ENCODE data around the gene AKIP1. TPM values are rescaled to one million over a fixed set of nuclear protein-coding genes. Genes with fewer than 3 reads are reported as not detected.

AKIP1 gene
- total and polyA plus RNA-seq, 2 of the 8 experiments (the other 6 are each of a cell fraction or from before 2014, with no cell fraction given): 17.8 to 29.6 TPM

DNA sequence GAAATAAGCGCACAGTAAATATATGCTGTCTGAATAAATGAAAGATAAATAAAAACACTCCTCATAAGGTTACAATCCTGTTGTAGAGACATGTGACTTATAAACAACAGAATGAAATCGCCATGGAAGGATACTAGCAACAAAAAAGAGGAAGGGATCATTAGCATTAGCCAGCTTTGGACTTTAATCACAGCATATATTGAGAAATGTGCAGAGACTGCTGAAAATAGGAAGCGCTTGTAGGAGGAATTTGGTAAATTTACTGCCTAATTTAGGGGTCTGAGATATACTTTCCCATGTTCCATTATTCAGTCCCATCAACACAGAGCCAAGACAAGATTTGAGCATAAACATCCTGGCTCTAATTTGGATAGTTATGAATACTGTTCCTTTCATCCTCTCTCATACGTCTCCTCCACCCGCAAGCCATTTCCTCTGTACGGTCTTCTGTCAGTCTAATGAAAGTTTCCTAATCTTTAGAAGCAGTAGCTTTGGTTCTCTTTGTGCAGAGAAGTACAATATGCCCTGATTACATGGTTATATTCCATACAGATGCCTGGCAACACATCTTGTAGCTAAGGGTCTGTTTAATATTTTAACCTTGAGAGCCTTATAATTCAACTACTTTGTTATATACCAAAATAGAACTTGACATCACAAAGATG lies 37.1 kb upstream of the AKIP1 start (continued):
- TF ChIP-seq CTBP2 (IDR thresholded peaks at IDR 0.05; ENCODE audit: borderline replicate concordance, insufficient read depth, insufficient read length, low read length) (no peak), KDM4A (IDR thresholded peaks at IDR 0.05; ENCODE audit: low read depth, low read length, severe bottlenecking) (no peak), E2F6 (IDR thresholded peaks at IDR 0.05) (no peak), SP4 (IDR thresholded peaks at IDR 0.05; ENCODE audit: low read length) (no peak)

Data from H1 (cell line).